K562 (cell line): ENCODE results near the gene ORAI2. TPM values are rescaled to one million over a fixed set of nuclear protein-coding genes. Genes with fewer than 3 reads are reported as not detected.

Experiments
- ATAC-seq: fragments of 200-7000 bp; cut with Tn5 transposase; 3 replicates; pipeline ENCODE4 v1.9.1; 2020; ENCODE audit warnings: moderate library complexity
- BruUV-seq: library from RNA; stranded (reverse); fragments of 400-500 nt; replicated peaks from 2 replicates; lab custom pipeline; 2021; lab: Mats Ljungman, UMichigan
- CTCF ChIA-PET: fragments of 300-600 bp; formaldehyde crosslinking; extraction: SDS; loops from one replicate; lab custom pipeline; 2021; ENCODE audit warnings: low intra/inter-chr PET ratio; lab: Yijun Ruan, JAX
- POLR2A ChIA-PET: fragments of 300-600, 350-650 bp; sonication (Branson Sonifier 250); formaldehyde crosslinking; extraction: SDS; loops from one replicate; lab custom pipeline; 2021; ENCODE audit warnings: antibody characterized with exemption, inconsistent platforms; lab: Yijun Ruan, JAX
- DNase-seq, 4 experiments: peaks; one replicate each; pipeline versions ENCODE4 v3.0.0 to v3.0.0-alpha.2; 2011 to 2018; ENCODE audit warnings: low spot score in 3 of 4, mixed read lengths in 3 of 4; ENCODE audit errors: extremely low read depth in 1 of 4
- FAIRE-seq: peaks from 2 replicates; lab custom pipeline; 2011; peaks lifted over from hg19 to GRCh38; lab: Jason Lieb, UNC
- H2AFZ ChIP-seq: 2 replicates; pipeline ENCODE4 v1.6.0; 2011; ENCODE audit warnings: low read depth, low read length, control low read depth, inconsistent platforms
- H3K27ac ChIP-seq: fragments of 200-600 bp; 3 replicates; pipeline ENCODE4 v1.8.0; 2011; ENCODE audit warnings: low read depth, mild to moderate bottlenecking, control low read depth, inconsistent platforms, low read length, moderate library complexity, mixed read lengths; ENCODE audit errors: extremely low read depth
- H3K27me3 ChIP-seq, 2 experiments: fragments of 300-600 bp in 1 of 2; 2 replicates in 1 of 2; 3 replicates in 1 of 2; pipeline versions ENCODE4 v1.6.0 to v1.8.0; 2011; ENCODE audit warnings: inconsistent platforms in 2 of 2, low read length in 2 of 2, mild to moderate bottlenecking in 1 of 2, mixed read lengths in 1 of 2, moderate library complexity in 1 of 2; ENCODE audit not compliant: control insufficient read depth in 2 of 2, insufficient read depth in 2 of 2
- H3K36me3 ChIP-seq: fragments of 300-600 bp; 3 replicates; pipeline ENCODE4 v1.8.0; 2011; ENCODE audit warnings: mild to moderate bottlenecking, low read length, inconsistent platforms; ENCODE audit not compliant: control insufficient read depth, insufficient read depth
- H3K4me1 ChIP-seq, 2 experiments: fragments of 200-600 bp in 1 of 2; replicated peaks in 1 of 2; 2 replicates in 1 of 2; 3 replicates in 1 of 2; pipeline versions ENCODE4 v1.5.1 to v1.8.0; 2011; ENCODE audit warnings: inconsistent platforms in 2 of 2, low read length in 2 of 2, mild to moderate bottlenecking in 1 of 2, mixed read lengths in 1 of 2, moderate library complexity in 1 of 2; ENCODE audit not compliant: control insufficient read depth in 2 of 2, insufficient read depth in 2 of 2
- H3K4me2 ChIP-seq: 2 replicates; pipeline ENCODE4 v1.6.1; 2011; ENCODE audit warnings: low read length, control low read depth, inconsistent platforms, mixed read lengths; ENCODE audit not compliant: insufficient read depth
- H3K4me3 ChIP-seq: fragments of 200-600 bp; sonication (generic), shearing (Covaris generic); 2 replicates; pipeline ENCODE4 v1.5.1; 2016; ENCODE audit warnings: control low read depth, inconsistent platforms
- H3K79me2 ChIP-seq: fragments of 200-600 bp; 3 replicates; pipeline ENCODE4 v1.8.0; 2011; ENCODE audit warnings: low read length, inconsistent platforms; ENCODE audit not compliant: control insufficient read depth, insufficient read depth
- H3K9ac ChIP-seq, 2 experiments: 2 replicates each; pipeline versions ENCODE4 v1.6.0 to v1.6.1; 2011; ENCODE audit warnings: low read depth in 2 of 2, low read length in 2 of 2, control low read depth in 1 of 2, inconsistent platforms in 1 of 2, mild to moderate bottlenecking in 1 of 2, mixed read lengths in 1 of 2; ENCODE audit not compliant: insufficient read depth in 1 of 2
- H3K9me1 ChIP-seq: one replicate; pipeline ENCODE4 v1.6.0; 2011; ENCODE audit warnings: inconsistent platforms, mild to moderate bottlenecking, low read length, moderate library complexity; ENCODE audit not compliant: control insufficient read depth, insufficient read depth
- H3K9me3 ChIP-seq: replicated peaks from 2 replicates; pipeline ENCODE4 v1.5.1; 2011; ENCODE audit warnings: low read depth, low read length, inconsistent platforms; ENCODE audit not compliant: control insufficient read depth, insufficient read depth
- H4K20me1 ChIP-seq: replicated peaks from 2 replicates; pipeline ENCODE4 v1.6.1; 2011; ENCODE audit warnings: low read length, inconsistent platforms, mixed read lengths; ENCODE audit not compliant: control insufficient read depth, insufficient read depth
- GATA2 ChIP-seq: sonication (generic); formaldehyde crosslinking; IDR thresholded peaks from 2 replicates; pipeline ENCODE4 v1.4.0; 2020; ENCODE audit warnings: mild to moderate bottlenecking, missing genetic modification reagents
- HEY1 ChIP-seq: fragments of 250-450 bp; sonication (Bioruptor Pico); IDR thresholded peaks from 2 replicates; pipeline ENCODE4 v1.5.0; 2020; ENCODE audit warnings: mild to moderate bottlenecking, moderate library complexity, borderline replicate concordance
- HNRNPK ChIP-seq: fragments of 200-400 bp; formaldehyde crosslinking; IDR thresholded peaks from one replicate; pipeline ENCODE4 v1.6.1; 2018; ENCODE audit warnings: mild to moderate bottlenecking, low read depth, low read length; ENCODE audit not compliant: poor library complexity, severe bottlenecking
- MITF ChIP-seq: IDR thresholded peaks from 2 replicates; pipeline ENCODE4 v1.6.1; 2014; ENCODE audit warnings: antibody characterized with exemption
- POLR2G ChIP-seq: fragments of 200-400 bp; formaldehyde crosslinking; IDR thresholded peaks from 2 replicates; pipeline ENCODE4 v1.6.1; 2017; ENCODE audit warnings: low read depth, mild to moderate bottlenecking, antibody characterized with exemption, low read length, moderate library complexity
- PRMT5 ChIP-seq: sonication (generic); formaldehyde crosslinking; IDR thresholded peaks from 2 replicates; pipeline ENCODE4 v1.5.0; 2020; ENCODE audit warnings: missing genetic modification reagents
- RAD51 ChIP-seq: fragments of 450-650 bp; IDR thresholded peaks from 2 replicates; pipeline ENCODE4 v1.7.1; 2016; ENCODE audit warnings: low read depth, mild to moderate bottlenecking, borderline replicate concordance
- ZNF3 ChIP-seq: fragments of 250-450 bp; sonication (Bioruptor Pico); IDR thresholded peaks from 2 replicates; pipeline ENCODE4 v1.5.0; 2021; ENCODE audit warnings: mild to moderate bottlenecking, moderate library complexity
- WGBS: fragments of 100-300 bp; shearing (Covaris generic); methylation state at CpG from one replicate; pipeline ENCODE4 v1.1.6; 2016; ENCODE audit warnings: low coverage, mixed read lengths; ENCODE audit not compliant: insufficient coverage; ENCODE audit errors: missing lambda C conversion rate; 5-methylcytosine and 5-hydroxymethylcytosine counted together
- in situ Hi-C: fragments of 300-500 bp; cut with MboI; formaldehyde crosslinking; loops from 4 replicates; pipeline ENCODE4 v1.15.0; 2018; ENCODE audit warnings: inconsistent platforms, mixed read lengths
- intact Hi-C: fragments of 100-400 bp; cut with micrococcal nuclease; formaldehyde crosslinking; loops from 2 replicates; pipeline ENCODE4 v1.14.2; 2022
- polyA plus RNA-seq, 8 experiments: library from polyadenylated mRNA; depleted of rRNA in 4 of 8; stranded (reverse) in 5 of 8; unstranded in 3 of 8; fragments of >200 nt; fragmentation: Nextera tagmentation in 2 of 8; fragmentation: Illumina TruSeq in 1 of 8; extraction: Ambion mirVana in 2 of 8; extraction: Trizol in 1 of 8; gene quantifications; 2 replicates each; pipeline versions ENCODE4 v1.2.1 to v1.2.3, GENCODE V29; 2011 to 2014; ENCODE audit warnings: inconsistent platforms in 1 of 8, missing spikeins in 1 of 8
- total RNA-seq, 7 experiments: library from RNA; depleted of rRNA in 6 of 7; stranded (reverse); fragments of >200 nt in 6 of 7; fragmentation: Illumina TruSeq in 2 of 7; extraction: Trizol in 2 of 7; gene quantifications; 2 replicates each; pipeline versions ENCODE4 v1.2.1 to v1.2.3, GENCODE V29; 2011 to 2021; ENCODE audit warnings: low replicate concordance in 1 of 7

The ORAI2 gene
- total and polyA plus RNA-seq, 9 of the 15 experiments (the other 6 are each of a cell fraction or from before 2014, with no cell fraction given) = 1.1 to 27.7 (median 9.2) TPM

GRCh38 chr7:102415685-102416225 is 17.6 kb upstream of the ORAI2 start:
- WGBS = 86% methylated on average over 12 of the region's 12 CpGs
- Histone ChIP-seq H3K27ac (no peak overlapping the region), H3K4me3 (no peak overlapping the region)

More at GRCh38 chr7:102415685-102416225, 17.6 kb upstream of the ORAI2 start:
- no peak for FAIRE-seq
- TF ChIP-seq HEY1 (CRISPR knock-in tag) (no peak), POLR2G (0 out of 2 replicates have a peak, but pooled peaks have one; percentile 25), PRMT5 (CRISPR knock-in tag) (no peak), GATA2 (CRISPR knock-in tag) (0 out of 2 replicates have a peak, but pooled peaks have one; percentile 35), HNRNPK (no peak), MITF (no peak), ZNF3 (CRISPR knock-in tag) (no peak), RAD51 (no peak)
- TF ChIP-seq, all 486 proteins: peak for 2
- CTCF ChIA-PET = interaction anchor here (0.7 kb wide), 1 partner anchor 19 kb away, joined by 3 read pairs; no protein-coding TSS in a partner anchor
- POLR2A ChIA-PET = interaction anchor here (0.8 kb wide), 1 partner anchor 33 kb away, joined by 3 read pairs; no protein-coding TSS in a partner anchor
- peaks cover 83% of the 10 kb centered on the region for H3K36me3 ChIP-seq
- no peaks in the 10 kb centered on the region for H3K27me3 ChIP-seq
- H3K9me3 ChIP-seq = no peaks in the 10 kb centered on the region
- no peak overlapping the region for H2AFZ ChIP-seq
- BruUV-seq = no TSS peak
- peaks cover 13% of the 10 kb centered on the region for H3K79me2 ChIP-seq
- H3K4me2 ChIP-seq = no peak overlapping the region
- ATAC-seq (no peak), DNase-seq (peak in 1 of 4 experiments; percentile 12)
- H3K4me1 ChIP-seq = peaks cover 15 to 21% of the 10 kb centered on the region in 2 experiments
- peaks cover 9% of the 10 kb centered on the region for H4K20me1 ChIP-seq
- no peaks in the 10 kb centered on the region for H3K9me1 ChIP-seq
- peak overlapping the region in 1 of 2 experiments; percentile 45; a peak in 2 of 4 replicates for H3K9ac ChIP-seq
- intact Hi-C loops = no loop called here
- in situ Hi-C loops = no loop called here
